Putamen (tissue), 1 donor: Measurements from ENCODE around the gene HMCN2.

Source experiments
- DNase-seq: peaks from one replicate; pipeline ENCODE4 v3.0.0-alpha.2; 2016; ENCODE audit warnings: low spot score

The HMCN2 gene

DNA sequence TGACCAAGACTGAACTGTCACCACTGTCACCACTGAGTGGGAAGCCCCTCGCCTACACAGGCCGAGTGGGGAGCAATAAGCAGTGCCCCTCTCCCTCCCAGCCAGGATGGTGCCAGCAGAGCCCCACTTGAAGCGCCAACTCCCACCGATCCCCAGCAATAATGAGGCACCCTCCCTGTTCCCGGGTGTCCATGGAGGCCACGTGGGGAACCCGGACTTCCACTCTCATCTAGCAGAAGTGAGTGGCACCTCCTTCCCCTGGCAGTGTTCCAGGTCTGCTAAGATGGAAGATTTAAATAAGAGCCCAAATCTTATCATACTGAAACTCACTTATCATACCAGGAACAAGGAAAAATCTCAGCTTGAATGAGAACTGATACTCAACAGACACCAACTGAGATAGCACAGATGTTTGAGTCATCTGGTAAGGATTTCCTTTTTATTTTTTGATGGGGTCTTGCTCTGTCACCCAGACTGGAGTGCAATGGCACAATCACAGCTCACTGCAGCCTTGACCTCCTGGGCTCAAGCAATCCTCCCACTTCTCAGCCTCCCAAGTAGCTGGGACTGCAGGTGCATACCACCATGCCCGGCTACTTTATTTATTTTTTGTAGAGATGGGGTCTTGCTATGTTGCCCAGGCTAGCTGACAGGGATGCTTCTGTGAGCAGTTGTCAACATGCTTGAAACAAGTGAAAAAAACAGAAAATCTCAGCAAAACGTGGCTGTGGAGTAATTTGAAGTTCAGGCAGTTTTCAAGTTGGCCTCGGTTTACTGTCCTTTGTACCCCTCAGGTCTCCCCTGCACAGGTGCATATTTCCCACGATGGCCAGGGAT, 149.6 kb downstream of the HMCN2 start:
- DNase-seq = no peak

DNA sequence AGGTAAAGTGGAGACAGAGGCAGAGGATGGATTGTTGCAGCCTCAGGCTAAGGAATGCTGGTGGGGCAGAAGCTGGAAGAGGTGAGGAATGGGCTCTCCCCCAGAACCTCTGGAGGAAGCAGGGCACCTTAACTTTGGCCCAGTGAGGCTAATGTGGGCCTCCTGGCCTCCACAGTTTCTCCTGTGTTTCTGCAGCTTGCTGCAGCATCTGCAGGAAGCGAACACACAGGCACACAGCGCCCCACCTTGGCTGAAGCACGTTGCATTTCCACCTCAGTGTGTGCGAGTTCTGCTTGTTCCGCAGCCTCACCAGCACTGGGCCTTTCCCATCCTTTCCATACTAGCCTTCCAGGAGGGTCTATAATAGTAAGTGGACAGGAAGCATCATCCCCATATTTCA, 152.0 kb downstream of the HMCN2 start:
- DNase-seq = no peak

DNA sequence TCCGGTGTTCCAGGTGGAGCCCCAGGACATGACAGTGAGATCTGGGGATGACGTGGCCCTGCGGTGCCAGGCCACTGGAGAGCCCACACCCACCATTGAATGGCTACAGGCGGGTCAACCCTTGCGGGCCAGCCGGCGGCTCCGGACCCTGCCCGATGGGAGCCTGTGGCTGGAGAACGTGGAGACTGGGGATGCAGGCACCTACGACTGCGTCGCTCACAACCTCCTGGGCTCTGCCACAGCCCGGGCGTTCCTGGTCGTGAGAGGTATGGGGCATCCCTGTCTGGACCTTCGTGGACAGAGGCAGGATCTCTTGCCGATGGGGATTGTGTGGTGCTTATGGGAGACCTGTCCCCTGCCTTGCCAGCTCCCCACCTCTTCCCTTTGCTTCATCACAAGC, 153.2 kb downstream of the HMCN2 start:
- DNase-seq = no peak

DNA sequence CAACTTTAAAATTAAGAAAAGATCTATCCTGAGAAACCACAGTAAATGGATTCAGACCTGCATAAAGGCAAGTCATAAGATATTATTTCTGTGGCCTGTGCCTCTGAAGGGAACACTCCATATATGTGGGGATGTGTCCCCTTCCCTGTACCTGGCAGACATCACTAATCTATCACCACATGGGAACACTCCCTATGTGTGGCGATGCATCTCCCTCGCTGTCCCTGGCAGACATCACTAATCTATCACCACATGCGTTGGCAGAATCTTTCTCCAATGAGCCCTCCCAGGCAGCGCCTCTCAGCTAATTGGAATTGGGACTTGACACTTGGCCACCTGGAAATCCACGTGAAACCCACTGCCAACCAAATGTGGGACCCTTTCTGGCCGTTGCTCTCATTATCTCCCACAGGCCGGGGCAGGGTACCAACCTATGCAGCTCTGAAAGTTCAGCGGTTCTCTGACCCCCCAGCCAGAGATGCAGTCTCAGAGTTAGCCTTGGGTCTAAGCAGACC, 154.0 kb downstream of the HMCN2 start:
- DNase-seq = no peak

DNA sequence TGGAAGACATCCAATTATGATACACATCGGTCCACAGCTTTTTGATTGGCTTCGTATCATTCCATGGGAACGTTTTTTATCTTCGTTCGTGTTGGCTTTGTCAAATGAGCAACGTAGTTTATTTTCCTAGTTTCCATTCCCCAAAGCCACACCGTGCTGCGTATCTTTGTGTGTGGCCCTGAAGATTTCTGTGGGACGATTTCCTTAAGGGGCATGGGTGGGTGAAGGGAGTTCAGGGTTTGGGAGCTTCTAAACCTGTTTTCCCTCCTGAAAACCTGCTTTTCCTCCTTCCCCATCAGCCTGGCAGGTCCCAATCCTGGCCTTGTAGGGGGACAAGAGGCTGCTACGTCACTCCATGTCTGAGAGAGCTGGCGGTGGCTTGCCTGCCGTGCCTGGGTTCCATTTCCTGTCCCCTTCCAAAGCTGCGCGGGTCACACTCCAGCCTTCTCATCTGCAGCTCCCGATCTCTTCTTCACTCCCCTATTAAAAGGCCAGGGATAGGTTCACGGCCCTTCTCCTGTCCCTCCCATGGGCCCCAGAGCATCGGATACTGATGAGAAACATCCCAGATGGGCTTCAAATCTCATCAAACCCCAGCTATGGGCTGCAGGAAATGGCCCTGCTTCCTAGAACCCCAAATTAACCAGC, 155.7 kb downstream of the HMCN2 start:
- DNase-seq = no peak

DNA sequence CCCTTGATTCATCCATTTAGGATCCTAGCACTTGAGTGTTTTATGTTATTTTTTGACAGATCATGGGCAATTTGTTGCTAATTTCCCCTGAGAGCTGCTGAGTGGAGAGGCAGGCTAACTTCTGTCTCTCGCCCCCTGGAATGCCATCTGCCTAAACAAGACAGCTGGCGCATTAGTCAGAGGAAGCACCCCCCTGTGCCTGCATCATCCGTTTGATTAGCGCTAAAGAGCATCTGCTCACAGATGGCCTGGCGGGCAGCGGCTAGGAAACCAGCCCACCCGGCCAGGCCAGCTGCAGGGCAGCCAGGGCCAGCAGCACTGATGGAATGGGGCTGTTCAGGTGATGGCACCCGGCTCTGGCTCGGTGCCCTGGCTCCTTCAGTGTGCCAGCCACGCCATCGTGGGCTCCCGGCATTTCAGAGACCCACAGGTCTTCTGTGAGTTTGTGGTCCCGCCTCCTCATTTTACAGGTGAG, 156.3 kb downstream of the HMCN2 start:
- no peak for DNase-seq

DNA sequence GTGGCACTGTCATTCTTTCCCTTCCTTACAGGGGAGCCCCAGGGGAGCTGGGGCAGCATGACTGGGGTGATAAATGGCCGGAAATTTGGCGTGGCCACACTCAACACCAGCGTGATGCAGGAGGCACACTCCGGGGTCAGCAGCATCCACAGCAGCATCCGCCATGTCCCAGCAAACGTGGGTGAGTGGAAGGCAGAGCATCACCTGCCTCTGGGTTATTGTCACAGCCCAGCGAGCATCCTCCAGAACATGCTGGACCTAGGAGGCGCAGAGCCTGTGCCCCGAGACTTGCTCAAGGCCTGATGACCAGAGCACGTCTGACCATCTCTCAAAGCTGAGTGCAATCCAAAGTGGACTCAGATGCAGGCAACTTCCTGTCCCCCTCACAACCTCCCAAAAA, 157.0 kb downstream of the HMCN2 start:
- no peak for DNase-seq

DNA sequence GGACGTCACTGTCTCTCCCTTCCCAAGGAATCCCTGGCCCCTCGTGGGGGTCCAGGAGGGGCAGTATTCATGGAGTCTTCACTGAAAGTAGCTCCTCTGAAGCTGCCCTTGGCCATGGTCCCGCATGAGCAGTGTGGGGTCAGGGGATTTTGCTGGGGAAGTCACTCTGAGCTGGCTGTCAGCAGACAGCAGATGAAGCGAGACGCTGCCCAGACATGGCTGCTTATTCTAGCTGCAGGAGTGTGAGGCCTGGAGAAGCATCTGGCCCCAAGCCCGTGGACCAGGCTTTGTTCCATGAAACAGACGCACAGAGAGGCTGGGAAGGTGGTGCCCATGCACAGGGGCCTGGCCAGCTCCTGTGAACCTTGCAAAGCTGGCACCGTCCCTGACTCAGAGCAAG, 157.7 kb downstream of the HMCN2 start:
- no peak for DNase-seq

DNA sequence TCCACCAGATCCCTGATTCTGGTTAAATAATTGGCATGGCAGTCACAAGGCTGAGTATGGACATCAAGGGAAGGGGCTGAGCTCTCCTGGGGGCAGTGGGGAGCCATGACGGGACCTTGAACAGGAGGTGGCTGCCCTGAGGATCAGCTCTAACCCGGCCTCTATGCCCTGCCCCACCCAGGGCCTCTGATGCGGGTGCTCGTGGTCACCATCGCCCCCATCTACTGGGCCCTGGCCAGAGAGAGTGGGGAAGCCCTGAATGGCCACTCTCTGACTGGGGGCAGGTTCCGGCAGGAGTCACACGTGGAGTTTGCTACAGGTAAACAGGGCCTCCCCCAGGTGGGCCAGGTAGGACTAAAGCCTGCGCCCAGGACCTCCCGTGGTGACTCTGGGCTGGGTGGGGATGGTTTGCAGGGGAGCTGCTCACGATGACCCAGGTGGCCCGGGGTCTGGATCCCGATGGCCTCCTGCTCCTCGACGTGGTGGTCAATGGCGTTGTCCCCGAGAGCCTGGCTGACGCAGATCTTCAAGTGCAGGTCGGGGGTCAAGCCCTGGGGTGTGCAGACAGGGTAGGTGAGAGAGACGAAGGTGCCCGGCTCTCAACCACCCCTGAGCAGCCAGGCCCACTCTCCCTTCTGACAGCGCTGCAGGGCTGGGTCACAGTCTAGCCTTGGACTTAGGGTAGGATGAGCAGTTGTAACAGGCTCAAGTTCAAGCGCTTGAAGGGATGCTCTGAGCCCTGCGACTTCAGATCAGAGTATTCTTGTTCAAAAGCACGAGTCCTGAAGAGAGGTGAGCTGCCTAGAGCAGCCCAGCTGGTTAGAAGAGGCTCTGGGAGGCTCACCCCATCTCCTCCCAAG, 159.3 kb downstream of the HMCN2 start:
- DNase-seq = no peak

DNA sequence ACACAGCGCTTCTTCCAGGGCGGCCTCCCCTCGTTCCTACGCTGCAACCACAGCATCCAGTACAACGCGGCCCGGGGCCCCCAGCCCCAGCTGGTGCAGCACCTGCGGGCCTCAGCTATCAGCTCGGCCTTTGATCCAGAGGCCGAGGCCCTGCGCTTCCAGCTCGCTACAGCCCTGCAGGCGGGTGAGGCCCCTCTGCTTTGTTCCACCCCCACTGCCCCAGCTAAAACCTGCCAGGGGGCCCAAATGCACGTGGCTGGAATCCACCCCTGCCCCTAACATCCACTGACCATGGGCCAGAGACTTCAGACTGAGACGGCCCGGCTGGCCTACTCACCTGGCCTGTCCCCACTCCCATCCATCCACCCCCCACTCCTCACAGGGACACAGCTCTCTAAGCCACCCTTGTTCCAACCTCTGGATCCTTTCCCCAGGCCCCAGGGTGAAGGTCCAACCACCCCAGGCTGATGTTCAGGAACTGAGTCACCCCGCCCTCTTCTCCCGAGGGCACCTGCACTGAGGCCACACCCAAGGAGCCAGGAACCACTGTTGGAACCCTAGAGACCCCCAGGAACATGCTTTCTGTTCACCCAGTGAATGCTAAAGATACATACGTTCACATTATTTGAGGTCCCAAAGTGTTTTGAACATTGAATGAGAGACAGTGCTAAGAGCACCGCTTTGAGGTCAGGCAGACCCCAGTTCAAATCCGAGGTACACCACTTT, 160.3 kb downstream of the HMCN2 start:
- DNase-seq = no peak

DNA sequence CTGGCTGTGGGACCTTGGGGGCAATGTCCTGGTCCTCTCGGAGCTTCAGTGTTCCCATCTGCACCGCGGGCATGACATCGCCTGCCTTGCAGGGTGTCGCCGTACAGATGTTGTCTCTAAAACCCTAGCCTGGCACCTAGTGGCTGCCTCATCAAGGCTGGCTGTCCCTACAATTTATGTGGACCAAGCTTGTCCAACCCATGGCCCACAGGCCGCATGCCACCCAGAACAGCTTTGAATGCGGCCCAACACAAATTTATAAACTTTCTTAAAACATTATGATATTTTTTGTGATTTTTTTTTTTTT, 160.9 kb downstream of the HMCN2 start:
- DNase-seq = no peak

DNA sequence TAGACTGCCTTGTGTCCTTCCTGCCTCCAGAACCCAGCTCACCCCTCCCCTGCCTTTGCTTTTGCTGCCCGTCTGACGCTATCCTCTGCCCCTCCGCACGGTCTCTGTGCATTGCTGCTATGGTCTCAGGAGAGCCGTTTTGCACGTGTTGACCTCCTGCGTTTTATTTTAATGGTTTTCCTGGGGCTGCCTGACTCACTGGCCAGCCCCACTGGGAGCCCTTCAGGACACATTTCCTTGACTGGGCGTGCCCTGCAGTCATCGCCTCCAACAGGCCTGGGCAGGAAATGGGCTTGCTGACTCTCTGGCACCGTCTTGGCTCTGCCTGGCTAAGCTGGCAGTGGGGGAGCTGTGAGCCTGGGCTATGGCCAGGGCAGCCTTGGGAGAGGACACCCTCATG, 161.3 kb downstream of the HMCN2 start:
- DNase-seq = no peak

DNA sequence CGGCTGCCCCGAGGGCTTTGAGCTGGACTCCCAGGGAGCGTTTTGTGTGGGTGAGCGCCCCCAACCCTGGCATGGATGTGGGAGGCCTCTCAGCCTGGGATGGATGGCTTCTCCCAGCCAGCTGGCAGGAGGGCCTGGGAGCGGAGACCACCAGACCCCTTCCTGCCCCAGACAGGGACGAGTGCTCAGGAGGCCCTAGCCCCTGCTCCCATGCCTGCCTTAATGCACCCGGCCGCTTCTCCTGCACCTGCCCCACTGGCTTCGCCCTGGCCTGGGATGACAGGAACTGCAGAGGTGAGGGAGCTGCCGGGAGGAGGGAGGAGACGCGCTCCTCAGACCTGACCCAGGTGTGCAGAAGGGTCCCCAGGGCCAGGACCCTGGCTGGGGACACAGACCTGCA, 161.8 kb downstream of the HMCN2 start:
- no peak for DNase-seq

DNA sequence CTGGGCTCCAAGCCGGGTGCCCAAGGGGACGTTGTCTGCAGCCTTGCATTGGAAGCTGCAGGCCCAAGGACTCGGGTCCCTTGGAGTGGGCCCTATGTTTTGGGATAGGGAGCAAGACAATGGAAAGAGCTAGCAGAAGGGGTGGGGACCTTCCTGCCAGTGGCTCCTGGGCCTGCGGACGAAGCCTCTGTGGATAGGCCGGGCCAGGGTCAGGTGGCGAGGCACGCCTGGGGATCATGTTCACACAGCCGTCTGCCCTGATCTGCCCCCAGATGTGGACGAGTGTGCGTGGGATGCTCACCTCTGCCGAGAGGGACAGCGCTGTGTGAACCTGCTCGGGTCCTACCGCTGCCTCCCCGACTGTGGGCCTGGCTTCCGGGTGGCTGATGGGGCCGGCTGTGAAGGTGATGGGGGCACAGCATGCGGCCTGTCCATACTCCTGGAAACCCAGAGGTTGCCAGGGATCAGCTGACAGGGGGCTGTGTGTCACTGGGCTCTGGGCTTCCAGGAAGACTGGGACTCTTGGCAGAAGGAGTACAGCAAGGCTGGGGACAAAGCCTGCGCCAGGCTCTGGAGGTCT, 162.6 kb downstream of the HMCN2 start:
- no peak for DNase-seq

DNA sequence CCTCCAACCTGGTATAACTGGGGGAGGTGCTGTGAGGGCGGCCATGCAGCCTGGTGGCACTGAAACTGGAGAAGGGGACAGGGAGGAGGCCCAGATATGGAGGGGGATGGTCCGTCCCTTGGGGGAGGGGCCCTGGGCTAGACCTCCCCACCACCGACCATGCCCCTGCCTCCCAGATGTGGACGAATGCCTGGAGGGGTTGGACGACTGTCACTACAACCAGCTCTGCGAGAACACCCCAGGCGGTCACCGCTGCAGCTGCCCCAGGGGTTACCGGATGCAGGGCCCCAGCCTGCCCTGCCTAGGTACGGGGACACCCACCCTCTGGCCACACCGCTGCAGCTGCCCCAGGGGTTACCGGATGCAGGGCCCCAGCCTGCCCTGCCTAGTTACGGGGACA, 163.8 kb downstream of the HMCN2 start:
- DNase-seq = no peak

DNA sequence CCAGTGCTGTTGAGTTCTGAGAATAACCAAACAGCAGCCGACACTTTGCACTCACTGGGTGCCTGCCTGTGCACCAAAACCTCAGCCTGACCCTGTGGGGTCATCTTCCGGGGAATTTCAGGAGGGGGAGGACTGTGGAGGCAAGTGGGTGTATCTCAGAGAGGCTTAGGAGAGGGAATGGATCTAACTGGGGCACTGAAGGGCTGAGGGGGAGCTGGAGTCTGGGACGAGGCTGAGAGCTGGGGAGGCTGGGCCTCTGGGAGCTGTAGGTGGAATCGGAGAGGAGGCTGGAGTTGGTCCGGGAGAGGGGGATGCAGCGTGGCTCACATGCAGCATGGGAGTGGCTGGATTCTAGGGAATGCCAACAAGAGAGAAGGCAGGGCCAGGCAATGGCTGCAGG, 164.3 kb downstream of the HMCN2 start:
- DNase-seq = no peak

DNA sequence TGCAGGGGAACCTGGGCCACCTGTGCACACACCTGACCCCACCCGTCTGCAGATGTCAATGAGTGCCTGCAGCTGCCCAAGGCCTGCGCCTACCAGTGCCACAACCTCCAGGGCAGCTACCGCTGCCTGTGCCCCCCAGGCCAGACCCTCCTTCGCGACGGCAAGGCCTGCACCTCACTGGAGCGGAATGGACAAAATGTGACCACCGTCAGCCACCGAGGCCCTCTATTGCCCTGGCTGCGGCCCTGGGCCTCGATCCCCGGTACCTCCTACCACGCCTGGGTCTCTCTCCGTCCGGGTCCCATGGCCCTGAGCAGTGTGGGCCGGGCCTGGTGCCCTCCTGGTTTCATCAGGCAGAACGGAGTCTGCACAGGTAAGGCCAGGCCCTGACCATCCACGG, 164.7 kb downstream of the HMCN2 start:
- DNase-seq = no peak

DNA sequence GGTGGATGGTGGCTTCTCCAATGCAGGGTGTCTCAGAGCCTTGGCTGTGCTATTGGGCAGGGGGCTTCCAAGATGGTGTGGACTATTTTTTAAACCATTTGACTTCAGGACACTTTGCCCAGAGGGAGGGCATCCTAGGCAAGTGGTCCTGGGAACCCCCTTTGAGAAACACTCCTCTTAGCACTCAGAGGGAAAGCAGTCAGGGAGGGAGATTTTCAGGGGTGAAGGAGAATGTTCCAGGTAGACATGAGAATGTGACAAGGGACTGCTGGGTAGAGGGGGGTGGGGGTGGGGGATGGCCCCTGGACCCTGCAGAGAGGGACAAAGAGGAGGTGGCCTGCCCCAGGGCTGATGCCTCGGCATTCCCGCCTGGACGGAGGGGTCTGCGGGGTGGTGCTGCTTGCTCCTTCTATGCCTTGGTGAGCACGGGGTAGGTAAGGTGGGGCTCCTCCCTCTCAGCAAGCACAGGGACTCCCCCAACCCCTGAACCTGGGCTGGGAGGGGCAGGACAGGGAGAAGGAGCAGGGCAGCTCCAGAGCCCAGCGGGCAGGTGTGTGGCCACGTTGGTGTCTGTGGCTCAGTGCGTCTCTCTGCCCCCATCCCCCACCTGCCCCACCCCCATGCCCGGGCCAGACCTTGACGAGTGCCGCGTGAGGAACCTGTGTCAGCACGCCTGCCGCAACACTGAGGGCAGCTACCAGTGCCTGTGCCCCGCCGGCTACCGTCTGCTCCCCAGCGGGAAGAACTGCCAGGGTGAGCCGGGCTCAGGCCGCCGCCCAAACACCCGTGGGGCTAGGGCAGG, 165.4 kb downstream of the HMCN2 start:
- no peak for DNase-seq

DNA sequence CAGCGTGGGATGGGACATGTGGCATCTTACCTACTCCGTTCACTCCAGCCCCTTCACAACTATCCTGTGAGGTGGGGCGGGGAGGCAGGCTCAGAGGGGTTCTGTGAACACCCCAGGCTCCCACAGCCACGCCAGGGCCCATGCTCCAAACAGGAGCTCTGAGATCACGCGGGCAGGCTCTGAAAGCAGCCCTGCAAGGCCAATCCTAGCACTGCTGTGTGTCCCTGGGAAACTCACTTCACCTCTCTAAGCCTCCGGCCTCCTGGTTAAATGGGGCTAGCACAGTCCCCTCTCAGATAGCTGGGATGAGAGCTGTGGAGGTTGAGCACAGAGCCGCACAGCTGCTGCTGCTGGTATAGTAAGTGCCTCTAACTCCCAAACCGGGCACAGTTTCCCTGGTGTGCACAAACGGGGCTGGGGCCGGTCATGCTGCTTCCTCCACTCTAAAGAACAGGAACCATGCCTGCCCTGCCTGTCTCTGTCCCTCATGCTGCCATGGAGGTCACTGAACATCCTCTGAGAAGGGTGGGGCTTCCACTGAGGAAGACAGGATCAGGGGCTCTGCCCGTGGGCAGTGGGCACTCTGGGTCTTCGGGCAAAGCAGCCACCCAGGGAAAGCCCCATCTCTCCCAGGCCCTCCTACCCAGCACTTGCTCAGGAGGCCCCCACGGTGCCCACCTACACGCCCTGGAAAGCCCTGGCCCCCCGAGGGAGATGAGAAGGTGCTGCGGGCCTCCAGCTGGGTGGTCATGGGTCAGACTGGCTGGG, 166.2 kb downstream of the HMCN2 start:
- no peak for DNase-seq

DNA sequence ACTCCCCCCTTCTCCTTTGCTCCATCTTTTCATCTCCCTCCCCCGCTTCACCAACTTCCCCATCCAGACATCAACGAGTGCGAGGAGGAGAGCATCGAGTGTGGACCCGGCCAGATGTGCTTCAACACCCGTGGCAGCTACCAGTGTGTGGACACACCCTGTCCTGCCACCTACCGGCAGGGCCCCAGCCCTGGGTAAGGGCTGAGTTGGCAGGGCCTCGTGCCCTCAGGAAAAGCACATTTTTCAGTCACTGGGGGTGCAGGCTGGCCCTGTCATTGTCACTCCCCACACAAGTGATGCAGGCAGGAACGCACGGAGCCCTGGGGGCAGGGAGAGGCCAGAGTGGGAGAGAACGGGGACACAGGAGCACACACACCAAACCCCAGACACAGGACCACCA, 166.8 kb downstream of the HMCN2 start:
- DNase-seq = no peak
